SJSA1 (cell line): Measurements from ENCODE around the gene RAB11FIP3. TPM values are rescaled to one million over a fixed set of nuclear protein-coding genes. Genes with fewer than 3 reads are reported as not detected.

ENCODE experiments used
- DNase-seq, 2 experiments: peaks; one replicate each; pipeline ENCODE4 v3.0.0-alpha.2; 2015 to 2020; ENCODE audit warnings: low spot score in 2 of 2, low read depth in 1 of 2
- H3K27ac ChIP-seq: fragments of 250-450 bp; sonication (Bioruptor Pico); 2 replicates; pipeline ENCODE4 v1.5.1; 2020; ENCODE audit warnings: mild to moderate bottlenecking, moderate library complexity
- H3K27me3 ChIP-seq: fragments of 250-450 bp; sonication (Bioruptor Pico); replicated peaks from 2 replicates; pipeline ENCODE4 v1.5.1; 2020; ENCODE audit warnings: mild to moderate bottlenecking, moderate library complexity
- H3K36me3 ChIP-seq: fragments of 250-450 bp; sonication (Bioruptor Pico); 2 replicates; pipeline ENCODE4 v1.5.1; 2020; ENCODE audit warnings: mild to moderate bottlenecking
- H3K4me1 ChIP-seq: fragments of 250-450 bp; sonication (Bioruptor Pico); replicated peaks from 2 replicates; pipeline ENCODE4 v1.6.1; 2021; ENCODE audit warnings: mild to moderate bottlenecking
- H3K4me3 ChIP-seq: fragments of 250-450 bp; sonication (Bioruptor Pico); 2 replicates; pipeline ENCODE4 v1.5.1; 2020; ENCODE audit warnings: mild to moderate bottlenecking
- H3K9me3 ChIP-seq: fragments of 250-450 bp; sonication (Bioruptor Pico); replicated peaks from 2 replicates; pipeline ENCODE4 v1.5.1; 2020; ENCODE audit warnings: mild to moderate bottlenecking
- total RNA-seq: library from RNA; depleted of rRNA; stranded (reverse); fragments of >200 nt; shearing (Covaris generic); gene quantifications from 2 replicates; pipeline ENCODE4 v1.2.3, GENCODE V29; 2014

The RAB11FIP3 gene
- total RNA-seq, 1 experiment from 2014 or later, result 21.1 TPM

DNA sequence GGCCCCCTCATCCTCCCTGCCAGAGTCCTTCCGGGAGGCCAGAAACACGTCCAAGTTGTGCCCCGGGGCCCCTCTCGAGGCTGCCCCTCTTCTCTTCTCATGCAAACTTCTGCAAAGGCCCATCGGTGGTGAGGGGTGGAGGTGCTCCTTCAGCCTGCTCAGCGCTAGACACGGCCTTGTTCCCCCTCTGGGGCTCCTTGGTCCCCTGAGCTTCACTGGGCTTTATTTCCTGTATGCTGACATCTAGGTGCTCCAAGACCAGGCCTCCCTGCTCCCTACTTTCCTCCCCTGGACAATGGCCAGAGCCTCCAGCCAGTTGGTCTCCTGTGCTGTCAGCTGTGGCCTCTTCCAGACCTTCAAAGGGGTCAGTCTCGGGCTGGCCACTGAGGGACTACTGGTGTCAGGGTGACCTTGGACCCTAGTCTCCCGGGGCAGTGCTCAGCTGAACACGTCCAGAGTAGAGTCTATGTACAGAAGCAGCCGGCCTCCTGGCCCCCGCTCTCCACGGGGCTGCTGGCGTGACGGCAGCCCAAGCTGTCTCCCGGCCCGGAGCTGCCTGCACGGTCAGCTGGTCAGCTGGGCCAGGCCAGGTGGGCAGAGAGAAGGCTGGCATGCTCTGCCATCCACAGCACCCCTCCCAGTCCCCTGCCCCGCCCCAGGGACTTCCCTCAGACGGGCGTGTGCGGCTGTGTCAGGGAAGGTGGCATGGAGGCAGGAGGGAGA lies 133.0 kb downstream of the RAB11FIP3 start:
- Histone ChIP-seq H3K36me3 (0 out of 2 replicates have a peak, but pooled peaks cover 5% of the 10 kb centered on the region), H3K4me1 (no peaks in the 10 kb centered on the region), H3K27me3 (peaks cover 40% of the 10 kb centered on the region), H3K4me3 (no peak overlapping the region), H3K27ac (no peak overlapping the region), H3K9me3 (no peaks in the 10 kb centered on the region)
- no peak for DNase-seq

DNA sequence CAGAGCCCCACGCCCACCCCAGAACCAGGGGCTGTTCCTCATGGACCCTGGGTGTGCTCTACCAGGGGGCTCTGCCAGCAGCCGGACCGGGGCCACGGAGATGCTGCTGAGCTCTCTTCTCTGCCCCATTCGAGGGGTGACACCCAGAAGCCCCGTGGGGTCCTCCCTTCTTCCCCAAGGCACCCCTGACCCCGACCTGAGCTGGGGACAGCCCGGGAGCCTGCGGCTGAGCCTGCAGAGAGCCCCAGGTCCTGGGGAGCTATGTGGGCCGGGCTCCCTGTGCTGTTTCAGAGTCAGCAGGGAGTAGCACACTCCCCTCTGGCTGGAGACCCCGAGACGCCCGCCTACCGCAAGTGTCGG lies 133.6 kb downstream of the RAB11FIP3 start:
- Histone ChIP-seq H3K27me3 (peaks cover 40% of the 10 kb centered on the region), H3K27ac (no peak overlapping the region), H3K4me3 (no peak overlapping the region), H3K9me3 (no peaks in the 10 kb centered on the region), H3K36me3 (0 out of 2 replicates have a peak, but pooled peaks cover 5% of the 10 kb centered on the region), H3K4me1 (no peaks in the 10 kb centered on the region)
- DNase-seq, result no peak

DNA sequence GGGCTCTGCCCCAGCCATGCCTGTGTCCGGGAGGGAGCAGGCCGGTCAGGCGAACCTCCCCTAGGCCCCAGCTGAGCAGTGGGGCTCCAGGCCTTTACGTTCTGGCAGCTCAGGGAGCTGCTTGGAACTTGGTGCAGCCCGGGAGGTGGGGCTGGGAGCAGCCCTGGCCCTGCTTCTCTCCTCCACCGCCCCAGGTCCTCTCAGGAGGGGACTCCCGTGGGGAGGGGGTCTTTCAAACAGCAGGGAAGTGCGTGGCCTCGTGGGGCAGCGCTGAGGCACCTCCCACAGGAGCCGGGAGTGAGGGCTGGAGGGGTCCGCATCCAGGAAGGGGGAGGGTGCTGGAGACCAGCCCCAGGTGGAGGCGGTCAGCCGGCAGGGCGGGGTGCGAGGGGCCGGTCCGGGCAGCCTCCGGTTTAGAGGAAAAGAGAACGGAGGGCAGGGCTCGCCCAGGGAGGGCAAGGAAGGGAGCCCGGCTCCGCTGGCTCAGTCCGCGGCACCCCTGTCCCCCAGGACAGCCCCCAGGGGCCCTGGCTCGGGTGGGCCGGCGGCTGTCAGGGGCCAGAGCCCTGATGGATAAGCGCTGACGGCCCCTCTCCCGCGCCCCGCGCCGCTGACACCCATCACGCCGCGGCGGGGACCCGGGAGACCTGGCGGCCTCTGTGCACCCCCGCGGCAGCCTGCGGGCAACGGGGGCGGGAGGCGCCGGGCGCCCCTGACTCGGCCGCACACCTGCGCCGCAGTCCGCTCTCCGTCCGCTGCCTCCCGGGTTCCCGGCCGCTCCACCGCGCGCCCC lies 134.2 kb downstream of the RAB11FIP3 start:
- Histone ChIP-seq H3K27ac (no peak overlapping the region), H3K36me3 (0 out of 2 replicates have a peak, but pooled peaks cover 5% of the 10 kb centered on the region), H3K4me3 (no peak overlapping the region), H3K9me3 (no peaks in the 10 kb centered on the region), H3K4me1 (no peaks in the 10 kb centered on the region), H3K27me3 (peaks cover 40% of the 10 kb centered on the region)
- DNase-seq, result no peak

DNA sequence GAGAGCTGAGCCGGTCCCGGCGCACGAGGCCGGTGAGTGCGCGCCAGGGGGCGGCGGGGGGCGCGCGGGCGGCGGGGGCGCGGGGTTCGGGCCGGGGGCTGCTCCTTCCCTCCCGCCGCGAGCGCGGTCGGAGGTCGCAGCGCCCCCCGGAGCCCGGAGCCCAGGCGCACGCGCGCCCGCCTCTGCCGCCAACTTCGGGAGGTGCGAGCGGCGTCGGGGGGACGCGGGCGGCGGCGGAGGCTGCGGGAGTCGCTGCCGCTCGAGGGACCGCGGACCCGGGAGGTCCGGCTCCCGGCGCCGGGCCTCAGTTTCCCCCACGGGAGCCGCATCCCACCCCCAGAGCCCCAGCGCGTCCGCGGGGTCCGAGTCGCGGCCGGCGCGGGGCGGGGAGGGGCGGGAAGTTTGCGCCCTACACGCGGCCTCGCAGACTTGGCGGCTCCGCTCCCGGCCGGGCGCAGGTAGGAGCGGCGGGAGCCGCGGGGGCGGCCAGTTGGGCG lies 134.8 kb downstream of the RAB11FIP3 start, which contains the start of gene PRR35:
PRR35 (plus strand) TSS at position 191 of the 497 bp plus-strand sequence. CDS start 2,901 bp downstream, outside the sequence.
- H3K27ac ChIP-seq, result no peak within 1 kb of the TSS
- H3K36me3 ChIP-seq, result no peaks in the 10 kb centered on the region
- H3K27me3 ChIP-seq, result peaks cover 40% of the 10 kb centered on the region
- no peaks in the 10 kb centered on the region for H3K9me3 ChIP-seq
- no peak within 1 kb of the TSS for H3K4me3 ChIP-seq
- DNase-seq, result no peak
- no peaks in the 10 kb centered on the region for H3K4me1 ChIP-seq

DNA sequence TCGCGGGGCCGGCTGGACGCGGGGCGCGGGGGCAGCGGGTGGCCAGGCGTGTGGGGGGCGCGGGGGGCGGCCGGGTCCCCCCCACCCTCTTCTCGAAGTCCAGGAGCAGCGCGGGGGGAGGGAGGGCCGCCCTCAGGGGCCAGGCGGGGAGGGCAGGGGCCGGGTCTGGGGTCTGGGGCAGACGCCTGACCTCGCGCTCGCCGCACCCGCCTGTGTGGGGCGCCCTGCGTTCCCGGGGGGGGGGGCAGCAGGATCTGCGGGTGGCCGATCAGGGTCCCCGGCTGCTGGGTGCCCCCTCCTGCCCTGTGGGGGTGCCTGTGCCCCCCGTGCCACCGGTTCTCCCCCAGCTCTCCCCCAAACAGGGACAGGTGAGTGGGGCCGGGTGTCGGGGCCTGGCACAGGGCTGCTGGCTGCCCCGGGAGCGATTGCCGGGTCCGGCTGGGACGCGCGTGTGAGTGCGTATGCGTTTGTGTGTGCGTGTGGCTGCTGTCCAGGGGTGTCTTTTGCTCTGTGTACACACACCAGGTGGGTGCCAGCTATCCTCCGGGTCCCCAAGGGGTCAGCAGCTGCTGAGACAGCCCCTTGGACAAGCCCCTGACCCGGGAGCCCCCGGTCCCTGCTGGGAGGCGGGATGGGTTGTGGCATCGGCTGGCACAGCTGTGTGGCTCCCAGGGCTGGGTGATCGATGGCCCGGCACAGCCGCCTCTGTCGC lies 135.4 kb downstream of the RAB11FIP3 start:
- no peaks in the 10 kb centered on the region for H3K36me3 ChIP-seq
- H3K27ac ChIP-seq, result no peak overlapping the region
- no peaks in the 10 kb centered on the region for H3K4me1 ChIP-seq
- H3K9me3 ChIP-seq, result no peaks in the 10 kb centered on the region
- peaks cover 40% of the 10 kb centered on the region for H3K27me3 ChIP-seq
- H3K4me3 ChIP-seq, result no peak overlapping the region
- DNase-seq, result no peak

DNA sequence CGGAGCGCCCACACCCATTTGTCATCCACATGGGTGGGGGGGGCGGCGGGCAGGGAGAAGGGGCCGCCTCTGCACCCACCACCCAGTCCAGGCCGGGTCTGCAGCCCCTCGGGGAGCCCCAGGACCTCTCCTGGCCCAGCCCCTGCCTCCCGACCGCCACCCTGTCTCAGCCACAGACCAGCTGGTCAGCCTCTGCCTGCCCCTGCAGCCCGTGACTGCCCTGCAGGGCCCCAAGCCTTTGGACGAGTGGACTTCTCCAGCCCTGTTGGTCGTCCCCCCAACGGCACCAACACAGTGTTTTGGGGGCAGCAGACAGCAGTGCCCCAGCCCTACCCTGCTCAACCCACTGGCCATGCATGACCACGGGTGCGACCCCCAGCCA lies 136.0 kb downstream of the RAB11FIP3 start:
- Histone ChIP-seq H3K4me3 (no peak overlapping the region), H3K4me1 (no peaks in the 10 kb centered on the region), H3K36me3 (no peaks in the 10 kb centered on the region), H3K27ac (no peak overlapping the region), H3K9me3 (no peaks in the 10 kb centered on the region), H3K27me3 (peaks cover 40% of the 10 kb centered on the region)
- DNase-seq, result no peak

DNA sequence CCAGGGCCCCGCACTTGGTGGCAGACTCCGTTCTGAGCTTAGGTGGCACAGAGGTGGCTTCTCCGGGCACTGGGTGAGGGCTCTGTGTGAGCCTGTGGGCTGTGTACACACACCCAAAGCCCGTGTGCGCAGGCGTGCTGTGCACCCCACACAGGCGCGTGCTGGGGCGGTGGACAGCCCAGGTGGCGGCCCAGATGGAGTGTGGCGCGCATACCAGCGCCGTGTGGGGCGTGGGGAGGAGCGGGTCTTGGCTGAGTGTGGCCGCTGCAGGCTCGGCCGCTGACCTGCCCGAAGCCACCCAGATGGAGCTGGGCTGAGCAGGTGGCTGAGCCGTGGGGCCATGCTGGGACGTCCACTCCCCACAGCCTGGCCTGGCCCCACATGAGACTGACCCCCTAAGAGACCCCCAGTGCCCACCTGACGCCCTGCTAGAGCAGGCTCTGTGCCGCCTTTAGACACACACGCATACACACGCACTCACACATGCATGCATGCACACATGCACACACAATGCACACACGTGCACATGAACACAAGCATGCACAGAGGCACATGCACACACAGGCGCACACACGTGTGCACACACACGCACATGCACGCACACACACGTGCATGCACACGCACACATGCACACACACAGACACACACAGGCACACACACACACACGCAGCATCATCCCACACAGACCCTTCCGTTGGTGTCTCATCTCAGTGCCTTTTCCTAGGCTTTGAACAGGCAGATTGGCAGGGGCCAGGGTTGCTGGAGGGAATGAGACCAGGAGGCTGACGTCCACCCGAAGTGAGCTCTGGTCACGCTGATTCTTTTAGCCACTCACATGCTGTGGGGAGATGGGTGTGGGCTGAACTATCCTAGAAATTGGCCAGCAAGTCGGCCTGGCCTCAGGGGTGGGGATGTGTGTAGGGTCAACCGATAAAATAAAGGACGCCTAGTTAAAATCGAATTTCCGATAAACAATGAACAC lies 136.8 kb downstream of the RAB11FIP3 start:
- H3K27ac ChIP-seq, result no peak overlapping the region
- H3K4me3 ChIP-seq, result no peak overlapping the region
- H3K9me3 ChIP-seq, result no peaks in the 10 kb centered on the region

DNA sequence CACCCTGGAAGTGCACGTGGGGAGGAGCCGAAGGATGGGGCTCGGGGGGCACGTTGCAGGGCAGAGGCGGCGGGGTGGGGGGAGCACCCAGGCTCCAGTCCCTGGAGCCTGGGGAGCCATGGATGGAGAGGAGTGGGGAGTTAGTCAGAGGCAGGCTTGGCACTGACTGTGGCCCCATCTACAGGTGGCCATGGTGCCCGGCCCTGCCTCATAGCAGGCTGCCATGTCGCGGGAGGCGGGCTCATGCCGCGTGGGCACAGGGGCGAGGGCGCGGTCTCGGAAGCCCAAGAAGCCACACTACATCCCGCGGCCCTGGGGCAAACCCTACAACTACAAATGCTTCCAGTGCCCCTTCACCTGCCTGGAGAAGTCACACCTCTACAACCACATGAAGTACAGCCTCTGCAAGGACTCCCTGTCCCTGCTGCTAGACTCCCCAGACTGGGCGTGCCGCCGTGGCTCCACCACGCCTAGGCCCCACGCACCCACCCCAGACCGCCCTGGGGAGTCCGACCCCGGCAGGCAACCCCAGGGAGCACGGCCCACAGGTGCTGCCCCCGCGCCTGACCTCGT lies 137.7 kb downstream of the RAB11FIP3 start:
- no peak for DNase-seq
- no peaks in the 10 kb centered on the region; the same call in 1 of the 2 replicates for H3K4me1 ChIP-seq
- H3K27me3 ChIP-seq, result peaks cover 37% of the 10 kb centered on the region
- no peaks in the 10 kb centered on the region for H3K36me3 ChIP-seq
- H3K27ac ChIP-seq, result no peak overlapping the region
- no peak overlapping the region for H3K4me3 ChIP-seq
- H3K9me3 ChIP-seq, result no peaks in the 10 kb centered on the region

More for the DNA sequence above, 136.8 kb downstream of the RAB11FIP3 start:
- peaks cover 40% of the 10 kb centered on the region for H3K27me3 ChIP-seq
- no peak for DNase-seq
- no peaks in the 10 kb centered on the region for H3K36me3 ChIP-seq
- no peaks in the 10 kb centered on the region; the same call in 1 of the 2 replicates for H3K4me1 ChIP-seq

DNA sequence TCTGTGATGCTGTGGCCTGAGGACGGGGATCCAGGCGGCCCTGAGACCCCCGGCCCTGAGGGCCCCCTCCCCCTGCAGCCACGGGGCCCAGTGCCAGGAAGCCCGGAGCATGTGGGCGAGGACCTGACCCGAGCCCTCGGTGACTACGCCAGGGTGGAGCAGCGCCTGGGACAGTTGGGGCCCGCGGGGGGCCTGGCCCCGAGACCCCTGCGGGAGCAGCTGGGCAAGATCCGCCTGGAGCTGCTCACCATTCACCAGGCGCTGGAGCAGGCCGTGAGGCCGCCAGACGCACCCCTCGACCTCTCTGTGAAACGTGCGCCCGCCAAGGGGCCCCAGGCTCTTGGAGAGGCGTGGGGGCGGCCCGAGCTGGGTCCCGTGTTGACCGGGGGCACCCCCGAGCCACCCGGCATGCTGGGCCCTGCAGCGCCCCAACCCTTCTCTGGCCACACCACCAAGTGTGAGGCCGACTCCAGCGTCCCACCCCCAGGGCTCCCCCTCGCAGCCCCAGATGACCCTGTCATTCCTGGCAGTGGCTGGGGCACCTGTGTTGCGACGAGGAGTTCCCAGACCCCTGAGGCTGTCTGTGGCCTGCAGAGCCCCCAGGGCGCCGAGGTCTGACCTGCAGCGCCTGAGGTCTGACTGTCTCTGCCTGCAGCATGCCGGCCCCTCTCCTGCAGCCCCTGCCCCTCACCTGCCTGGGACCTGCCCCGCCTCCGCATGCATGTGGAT lies 139.4 kb downstream of the RAB11FIP3 start:
- H3K9me3 ChIP-seq, result 0 out of 2 replicates have a peak, but pooled peaks cover under 1% of the 10 kb centered on the region
- H3K27me3 ChIP-seq, result peaks cover 20% of the 10 kb centered on the region
- DNase-seq, result no peak
- no peak overlapping the region for H3K4me3 ChIP-seq
- H3K4me1 ChIP-seq, result peaks cover 6% of the 10 kb centered on the region
- H3K27ac ChIP-seq, result no peak overlapping the region
- H3K36me3 ChIP-seq, result peaks cover under 1% of the 10 kb centered on the region

DNA sequence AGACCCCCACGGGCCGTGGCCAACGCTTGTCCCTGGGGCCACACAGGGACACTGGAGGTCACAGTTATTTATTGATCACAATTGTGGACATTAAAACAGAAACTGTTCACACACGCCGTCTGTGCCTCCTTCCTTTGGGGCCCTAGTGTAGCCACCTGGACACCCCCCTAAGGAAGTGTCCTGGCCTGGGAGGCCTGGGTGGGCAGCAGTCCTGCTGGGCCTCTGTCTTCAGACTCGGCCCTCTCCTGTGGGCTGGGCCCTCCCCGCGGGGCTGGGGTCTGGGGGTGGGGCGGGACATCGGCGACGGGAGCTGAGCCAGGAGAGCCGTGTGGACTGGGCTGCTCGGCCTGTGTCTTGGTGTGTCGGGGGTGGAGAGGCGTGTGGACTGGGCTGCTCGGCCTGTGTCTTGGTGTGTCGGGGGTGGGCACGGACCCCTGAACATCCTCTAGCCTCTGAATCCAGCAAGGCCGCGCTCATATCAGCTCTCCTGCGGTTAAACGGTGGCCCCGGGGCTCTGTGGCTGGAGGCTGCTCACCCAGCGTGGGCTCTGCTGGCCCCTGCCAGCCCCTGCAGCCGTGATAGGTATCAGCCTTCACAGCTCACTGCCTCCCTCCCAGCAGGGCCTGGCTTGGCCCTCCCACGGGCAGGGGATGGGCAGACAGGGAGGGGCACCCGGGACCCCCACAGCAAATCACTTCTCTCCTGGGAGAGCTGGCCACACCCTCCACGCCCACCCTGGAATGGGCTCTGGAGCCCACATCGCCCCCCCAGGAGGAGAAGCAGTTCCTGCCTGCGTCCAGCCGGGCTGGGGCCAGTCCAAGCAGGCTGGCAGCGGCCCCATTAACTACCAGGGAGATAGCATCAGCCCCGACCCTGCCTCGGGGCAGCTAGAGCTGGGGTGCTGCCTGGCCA lies 140.2 kb downstream of the RAB11FIP3 start:
- 0 out of 2 replicates have a peak, but pooled peaks cover 4% of the 10 kb centered on the region for H3K9me3 ChIP-seq
- peaks cover 11% of the 10 kb centered on the region for H3K4me1 ChIP-seq
- peaks cover 19% of the 10 kb centered on the region for H3K27me3 ChIP-seq
- peaks cover 5% of the 10 kb centered on the region for H3K36me3 ChIP-seq
- H3K4me3 ChIP-seq, result no peak overlapping the region
- no peak for DNase-seq
- no peak overlapping the region for H3K27ac ChIP-seq
